CD4-positive, alpha-beta T cell (primary cell): ENCODE data around the gene DTD1. TPM values are rescaled to one million over a fixed set of nuclear protein-coding genes. Genes with fewer than 3 reads are reported as not detected.

Experiments
- ATAC-seq: fragments of 200-7000 bp; cut with Tn5 transposase; one replicate; pipeline ENCODE4 v1.10.0; 2022; ENCODE audit warnings: mild to moderate bottlenecking; ENCODE audit not compliant: poor library complexity
- CTCF ChIA-PET: fragments of 350-600 bp; sonication (Branson Sonifier 250); formaldehyde crosslinking; loops from one replicate; lab custom pipeline; 2021; ENCODE audit warnings: antibody characterized with exemption, inconsistent platforms; lab: Charles Lee
- POLR2A ChIA-PET: fragments of 350-600 bp; sonication (Branson Sonifier 250); formaldehyde crosslinking; loops from one replicate; lab custom pipeline; 2021; ENCODE audit warnings: antibody characterized with exemption, inconsistent platforms; lab: Charles Lee
- DNase-seq, 14 experiments: peaks; one replicate each; pipeline ENCODE4 v3.0.0-alpha.2; 2013 to 2020; ENCODE audit warnings: mixed read lengths in 2 of 14
- H3K27ac ChIP-seq, 2 donors: one replicate each; pipeline versions ENCODE4 v1.5.1 to v1.7.0; 2013; ENCODE audit warnings: low read length in 2 of 2, low read depth in 1 of 2, mild to moderate bottlenecking in 1 of 2
- H3K27me3 ChIP-seq, 2 experiments: 1 replicate in 1 of 2; 2 replicates in 1 of 2; pipeline versions ENCODE4 v1.6.1 to v1.7.0; 2013; ENCODE audit warnings: low read length in 2 of 2, control low read depth in 1 of 2, mild to moderate bottlenecking in 1 of 2, moderate library complexity in 1 of 2; ENCODE audit not compliant: insufficient read depth in 2 of 2, control insufficient read depth in 1 of 2
- H3K36me3 ChIP-seq: one replicate; pipeline ENCODE4 v1.6.1; 2013; ENCODE audit warnings: low read length, control low read depth; ENCODE audit not compliant: insufficient read depth
- H3K4me1 ChIP-seq: one replicate; pipeline ENCODE4 v1.6.1; 2013; ENCODE audit warnings: low read length, control low read depth; ENCODE audit not compliant: insufficient read depth
- H3K4me3 ChIP-seq: one replicate; pipeline ENCODE4 v1.5.1; 2013; ENCODE audit warnings: mild to moderate bottlenecking, low read length, moderate library complexity
- H3K9me3 ChIP-seq, 2 experiments: 1 replicate in 1 of 2; 2 replicates in 1 of 2; pipeline versions ENCODE4 v1.6.1 to v1.7.0; 2013; ENCODE audit warnings: low read length in 2 of 2, mild to moderate bottlenecking in 2 of 2, control low read depth in 1 of 2, moderate library complexity in 1 of 2; ENCODE audit not compliant: control insufficient read depth in 1 of 2, insufficient read depth in 1 of 2
- H3K27ac Mint-ChIP-seq: one replicate; pipeline ENCODE4 v1.8.0; 2020; ENCODE audit warnings: mixed read lengths
- H3K27me3 Mint-ChIP-seq: one replicate; pipeline ENCODE4 v1.8.0; 2021; ENCODE audit warnings: mixed read lengths
- H3K36me3 Mint-ChIP-seq: one replicate; pipeline ENCODE4 v1.8.0; 2021; ENCODE audit warnings: low read depth, mixed read lengths
- H3K4me1 Mint-ChIP-seq: one replicate; pipeline ENCODE4 v1.8.0; 2021; ENCODE audit warnings: low read depth, mixed read lengths
- H3K4me3 Mint-ChIP-seq: one replicate; pipeline ENCODE4 v1.8.0; 2020; ENCODE audit warnings: mild to moderate bottlenecking, mixed read lengths
- H3K9me3 Mint-ChIP-seq: one replicate; pipeline ENCODE4 v1.8.0; 2020; ENCODE audit warnings: mixed read lengths
- CTCF ChIP-seq: fragments of 200-600 bp; IDR thresholded peaks from one replicate; pipeline ENCODE4 v1.8.0; 2022; ENCODE audit warnings: antibody characterized with exemption, mild to moderate bottlenecking
- intact Hi-C, 2 experiments: fragments of 100-400 bp; cut with DNase I in 1 of 2; cut with micrococcal nuclease in 1 of 2; formaldehyde crosslinking; loops; one replicate each; pipeline versions ENCODE4 v1.15.1 to v1.9.0; 2023 to 2025; cut with DNase I, micrococcal nuclease
- total RNA-seq, 174 experiments: library from RNA in 2 of 174; stranded (reverse) in 2 of 174; gene quantifications; one replicate each; pipeline ENCODE4 v1.2.3 and lab custom pipeline; 2021 to 2026

The DTD1 gene
- total RNA-seq, 2 experiments from 2014 or later, result 15.4 to 16.1 TPM

GRCh38 chr20:18702736-18703135 lies 114.9 kb downstream of the DTD1 start:
- H3K9me3 Mint-ChIP-seq, result no peaks in the 10 kb centered on the region
- peaks cover 8% of the 10 kb centered on the region for H3K36me3 Mint-ChIP-seq
- Histone ChIP-seq H3K4me3 (no peak overlapping the region), H3K27ac (no peak overlapping the region), H3K4me1 (peaks cover 3% of the 10 kb centered on the region), H3K9me3 (no peaks in the 10 kb centered on the region), H3K36me3 (no peaks in the 10 kb centered on the region), H3K27me3 (no peaks in the 10 kb centered on the region)
- DNase-seq (no peak), ATAC-seq (no peak)
- H3K27me3 Mint-ChIP-seq, result no peaks in the 10 kb centered on the region
- ChIA-PET CTCF (no interaction called here), POLR2A (no interaction called here)
- H3K4me1 Mint-ChIP-seq, result peaks cover 15% of the 10 kb centered on the region
- intact Hi-C loops, result no loop called here
- no peak for TF ChIP-seq CTCF
- H3K27ac Mint-ChIP-seq, result no peak overlapping the region
- H3K4me3 Mint-ChIP-seq, result no peak overlapping the region

GRCh38 chr20:18705490-18705889 lies 117.6 kb downstream of the DTD1 start:
- DNase-seq, result no peak
- no peaks in the 10 kb centered on the region for H3K36me3 Mint-ChIP-seq

GRCh38 chr20:18705910-18706309 lies 118.1 kb downstream of the DTD1 start:
- H3K27ac ChIP-seq, result no peak overlapping the region
- H3K27me3 Mint-ChIP-seq, result no peaks in the 10 kb centered on the region
- DNase-seq, result no peak
- H3K4me3 ChIP-seq, result no peak overlapping the region
- no peaks in the 10 kb centered on the region for H3K27me3 ChIP-seq
- ATAC-seq, result no peak
- peaks cover 3% of the 10 kb centered on the region for H3K4me1 ChIP-seq
- no peak for TF ChIP-seq CTCF
- H3K27ac Mint-ChIP-seq, result no peak overlapping the region
- ChIA-PET POLR2A (no interaction called here), CTCF (no interaction called here)
- no peak overlapping the region for H3K4me3 Mint-ChIP-seq
- H3K36me3 Mint-ChIP-seq, result no peaks in the 10 kb centered on the region
- no peaks in the 10 kb centered on the region for H3K9me3 ChIP-seq
- no peaks in the 10 kb centered on the region for H3K9me3 Mint-ChIP-seq
- peaks cover 15% of the 10 kb centered on the region for H3K4me1 Mint-ChIP-seq
- peaks cover 2% of the 10 kb centered on the region for H3K36me3 ChIP-seq
- intact Hi-C loops, result no loop called here

More at GRCh38 chr20:18705490-18705889, 117.6 kb downstream of the DTD1 start:
- Histone ChIP-seq H3K27me3 (no peaks in the 10 kb centered on the region), H3K27ac (no peak overlapping the region), H3K9me3 (no peaks in the 10 kb centered on the region), H3K36me3 (peaks cover 2% of the 10 kb centered on the region), H3K4me3 (no peak overlapping the region), H3K4me1 (peaks cover 3% of the 10 kb centered on the region)
- TF ChIP-seq CTCF, result no peak
- Mint-ChIP-seq H3K27ac (no peak overlapping the region), H3K27me3 (no peaks in the 10 kb centered on the region), H3K9me3 (no peaks in the 10 kb centered on the region), H3K4me1 (peaks cover 15% of the 10 kb centered on the region), H3K4me3 (no peak overlapping the region)
- intact Hi-C loops, result no loop called here
- ATAC-seq, result no peak
- POLR2A ChIA-PET, result no interaction called here
- CTCF ChIA-PET, result no interaction called here
